Dedifferentiated amniotic fluid mesenchymal stem cell (primary cell): ENCODE measurements around the gene CACNA1E.
"Not testable (repeated sequence)": the region's sequence is repeated elsewhere in the genome, so short reads cannot be mapped to it uniquely, and the experiment has no call there.

Experiments
- DNase-seq: peaks from one replicate; pipeline ENCODE4 v3.0.0-alpha.2; 2016; ENCODE audit errors: extremely low spot score

CACNA1E gene

GRCh38 chr1:181809991-181810545 lies 326.8 kb downstream of the CACNA1E start:
- no peak for DNase-seq

GRCh38 chr1:181812208-181812607 lies 328.9 kb downstream of the CACNA1E start:
- no peak for DNase-seq

GRCh38 chr1:181813266-181813665 lies 329.9 kb downstream of the CACNA1E start:
- no peak for DNase-seq

- no peak for DNase-seq
Measured at GRCh38 chr1:181816608-181817007, 333.3 kb downstream of the CACNA1E start.

- DNase-seq, result no peak
Measured at GRCh38 chr1:181817091-181817490, 333.8 kb downstream of the CACNA1E start.

GRCh38 chr1:181818459-181818858 lies 335.1 kb downstream of the CACNA1E start:
- DNase-seq, result no peak

- no peak for DNase-seq
Measured at GRCh38 chr1:181818943-181819342, 335.6 kb downstream of the CACNA1E start.

- no peak for DNase-seq
Measured at GRCh38 chr1:181821701-181822100, 338.4 kb downstream of the CACNA1E start.

GRCh38 chr1:181832173-181832880 lies 349.0 kb downstream of the CACNA1E start:
- DNase-seq, result not testable (repeated sequence)

- DNase-seq, result no peak
Measured at GRCh38 chr1:181846001-181846645, 362.8 kb downstream of the CACNA1E start.

- DNase-seq, result no peak
Measured at GRCh38 chr1:181846681-181847080, 363.4 kb downstream of the CACNA1E start.

- DNase-seq, result no peak
Measured at GRCh38 chr1:181849071-181849470, 365.8 kb downstream of the CACNA1E start.

GRCh38 chr1:181854212-181854611 lies 370.9 kb downstream of the CACNA1E start:
- DNase-seq, result not testable (repeated sequence)

GRCh38 chr1:181855380-181855779 lies 372.1 kb downstream of the CACNA1E start:
- DNase-seq, result no peak
